HG03097 (cell line): ENCODE results near the gene RFC2.
A peak's percentile ranks its signal among the peaks of the same experiment; 100 is the strongest.
"Not testable (repeated sequence)": the region's sequence is repeated elsewhere in the genome, so short reads cannot be mapped to it uniquely, and the experiment has no call there.

Experiments
- ATAC-seq: cut with Tn5 transposase; IDR thresholded peaks from one replicate; pipeline ENCODE4 v1.9.1; 2021; ENCODE audit not compliant: unreplicated experiment, low FRiP score

Gene RFC2

DNA sequence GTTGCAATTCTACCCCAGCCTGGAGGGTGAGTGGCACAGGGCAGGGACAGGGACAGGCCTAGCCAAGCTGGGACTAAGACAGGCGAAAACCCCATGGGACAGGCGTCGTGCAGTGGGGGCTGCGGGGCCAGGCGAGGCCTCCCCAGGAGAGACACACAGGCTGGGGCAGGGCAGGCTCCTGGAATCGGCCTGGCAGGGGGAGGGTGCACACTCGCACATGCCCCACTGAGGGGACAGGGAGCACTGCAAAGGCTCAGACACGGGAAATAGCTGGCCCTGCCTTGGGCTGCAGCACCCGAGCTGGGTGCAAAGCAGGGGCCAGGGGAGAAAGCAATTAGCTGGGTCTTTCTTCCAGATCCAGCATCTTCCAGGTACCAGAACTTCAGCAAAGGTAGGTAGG, 34.0 kb downstream of the RFC2 start:
- ATAC-seq = no peak

DNA sequence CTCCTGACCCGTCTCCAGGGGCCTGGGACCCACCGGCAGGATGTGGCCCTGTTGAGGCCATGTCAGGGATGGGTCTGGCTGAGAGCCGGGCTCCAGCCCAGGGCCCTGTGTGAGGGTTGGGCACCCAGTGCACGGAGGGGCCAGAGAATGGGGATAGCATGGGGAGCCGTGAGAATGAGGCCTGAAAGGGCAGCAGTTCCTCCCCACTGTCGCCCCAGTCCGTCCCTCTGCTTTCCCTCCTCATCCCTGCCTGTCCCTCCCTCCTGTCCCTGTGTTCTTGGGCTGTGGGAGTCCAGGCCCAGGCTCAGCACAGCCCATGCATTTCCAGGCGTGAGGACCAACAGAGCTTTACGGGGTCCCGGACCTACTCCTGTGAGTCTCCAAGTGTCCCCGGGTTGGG, 34.8 kb downstream of the RFC2 start:
- no peak for ATAC-seq

DNA sequence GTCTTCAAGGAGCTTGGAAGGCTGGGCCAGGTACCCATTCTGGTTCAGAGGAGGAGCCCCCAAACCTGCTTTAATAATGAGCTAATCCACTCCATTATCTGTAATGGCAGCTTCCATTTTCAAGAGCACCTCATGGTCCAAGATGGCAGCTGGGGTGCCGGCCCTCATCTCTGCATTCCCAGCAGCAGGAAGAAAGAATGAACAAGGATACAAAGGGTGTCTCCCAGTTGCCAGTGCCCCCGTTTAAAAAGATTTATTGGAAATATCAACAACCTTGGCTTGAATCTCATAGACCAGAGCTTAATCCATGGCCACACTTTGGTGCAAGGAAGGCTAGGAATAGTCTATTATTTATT, 35.9 kb downstream of the RFC2 start:
- ATAC-seq = no peak

DNA sequence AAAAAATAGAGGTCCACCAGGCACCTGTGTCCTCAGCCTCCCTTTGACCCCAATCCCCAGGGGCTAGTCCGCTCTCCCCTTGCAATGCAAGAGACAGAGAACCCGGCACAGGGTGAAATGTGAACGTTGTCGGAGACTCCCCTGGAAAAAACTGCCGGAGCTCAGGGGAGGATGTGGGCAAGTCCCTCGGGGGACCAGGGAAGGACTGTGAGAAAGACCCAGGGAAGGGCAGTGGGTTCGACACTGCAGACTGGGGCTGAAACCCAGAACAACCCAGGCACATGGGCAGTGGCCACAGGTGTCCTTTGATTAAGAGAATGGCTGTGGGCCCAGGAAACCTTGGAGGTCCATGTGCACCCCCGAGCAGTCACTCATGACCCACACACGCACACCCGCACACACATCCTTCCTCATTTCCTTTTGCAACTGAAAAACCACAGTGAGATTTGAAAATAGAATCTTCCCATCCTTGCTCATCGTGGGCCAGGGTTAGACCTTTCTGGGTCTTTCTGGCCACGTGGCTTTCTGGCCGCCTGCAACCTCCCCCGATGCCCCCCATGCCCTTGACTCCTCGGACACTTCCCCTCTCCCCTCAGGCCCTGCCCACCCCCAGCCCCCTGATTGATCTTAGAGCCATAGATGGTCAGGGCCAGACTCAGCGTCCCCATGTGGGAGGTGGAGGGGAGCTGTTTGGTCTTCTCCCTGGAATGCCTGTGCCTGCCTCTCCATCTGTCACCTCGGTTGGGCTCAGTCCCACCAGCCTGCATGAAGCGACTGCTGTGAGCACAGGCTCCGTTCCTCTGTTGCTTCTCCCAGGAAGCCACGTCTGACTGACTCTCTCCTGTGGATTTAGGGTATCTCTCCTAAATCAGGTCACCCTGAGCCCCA, 36.5 kb downstream of the RFC2 start:
- ATAC-seq = peak; percentile 67

DNA sequence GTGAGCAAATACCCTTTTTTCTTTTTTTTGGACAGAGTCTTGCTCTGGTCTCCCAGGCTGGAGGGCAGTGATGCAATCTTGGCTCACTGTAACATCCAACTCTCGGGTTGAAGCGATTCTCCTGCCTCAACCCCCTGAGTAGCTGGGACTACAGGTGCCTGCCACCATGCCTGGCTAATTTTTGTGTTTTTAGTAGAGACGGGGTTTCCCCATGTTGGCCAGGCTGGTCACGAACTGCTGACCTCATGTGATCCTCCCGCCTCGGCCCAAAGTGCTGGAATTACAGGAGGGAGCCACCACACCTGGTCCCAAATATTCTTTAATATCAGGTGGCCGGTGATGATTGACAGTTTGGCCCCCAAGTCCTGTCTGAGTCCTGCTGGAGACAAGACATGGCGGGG, 37.8 kb downstream of the RFC2 start:
- ATAC-seq = no peak

DNA sequence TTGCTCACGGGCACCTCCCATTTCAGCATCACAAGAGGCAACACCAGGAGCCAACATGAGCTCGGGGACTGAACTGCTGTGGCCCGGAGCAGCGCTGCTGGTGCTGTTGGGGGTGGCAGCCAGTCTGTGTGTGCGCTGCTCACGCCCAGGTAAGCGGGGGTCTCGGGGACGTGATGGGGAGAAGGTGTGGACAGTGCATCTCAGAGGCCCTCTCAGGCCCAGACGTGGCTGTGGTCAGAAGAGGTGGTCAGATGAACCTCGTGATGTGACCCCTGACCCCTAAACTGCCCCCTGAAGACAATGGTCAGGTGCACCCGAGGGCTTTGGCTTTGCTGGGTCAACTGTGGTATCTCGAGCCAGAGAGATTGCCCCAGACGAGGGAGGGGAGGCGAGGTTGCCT, 38.3 kb downstream of the RFC2 start:
- no peak for ATAC-seq

DNA sequence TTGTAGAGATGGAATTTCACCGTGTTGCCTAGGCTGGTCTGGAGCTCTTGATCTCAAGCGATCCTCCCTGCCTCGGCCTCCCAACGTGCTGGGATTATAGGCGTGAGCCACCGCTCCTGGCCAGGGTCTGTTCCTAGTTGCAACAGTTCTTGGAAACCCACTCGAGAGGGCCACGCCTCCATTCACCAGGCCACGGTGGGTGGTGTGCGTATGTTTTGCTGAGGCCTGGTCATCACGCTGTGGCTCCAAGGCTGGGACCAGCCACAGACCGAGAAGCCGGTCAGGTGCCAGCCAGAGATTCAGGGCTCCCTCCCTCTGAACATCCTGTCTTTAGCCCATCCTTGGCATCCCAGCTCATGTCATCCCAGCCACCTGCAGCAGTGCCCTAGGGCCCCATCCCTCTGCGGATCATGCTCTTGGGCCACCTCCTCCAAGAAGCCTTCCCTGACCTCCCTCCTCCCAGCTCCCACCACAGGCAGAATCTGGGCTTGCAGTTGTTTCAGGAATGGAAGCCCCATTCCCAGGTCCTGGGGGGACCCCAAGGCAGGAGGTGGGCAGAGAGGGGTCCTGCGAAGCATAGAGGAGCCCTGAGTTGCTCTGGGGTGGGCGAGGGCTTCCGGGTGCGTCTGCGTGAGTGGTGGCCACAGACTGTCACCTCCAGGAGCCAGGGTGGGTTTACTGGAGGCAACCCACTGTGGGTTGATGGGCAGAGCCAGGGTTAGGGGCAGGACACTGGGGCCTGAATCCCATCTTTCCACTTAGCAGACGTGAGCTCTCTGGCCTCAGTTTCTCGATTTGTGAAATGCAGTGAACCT, 39.2 kb downstream of the RFC2 start:
- no peak for ATAC-seq

DNA sequence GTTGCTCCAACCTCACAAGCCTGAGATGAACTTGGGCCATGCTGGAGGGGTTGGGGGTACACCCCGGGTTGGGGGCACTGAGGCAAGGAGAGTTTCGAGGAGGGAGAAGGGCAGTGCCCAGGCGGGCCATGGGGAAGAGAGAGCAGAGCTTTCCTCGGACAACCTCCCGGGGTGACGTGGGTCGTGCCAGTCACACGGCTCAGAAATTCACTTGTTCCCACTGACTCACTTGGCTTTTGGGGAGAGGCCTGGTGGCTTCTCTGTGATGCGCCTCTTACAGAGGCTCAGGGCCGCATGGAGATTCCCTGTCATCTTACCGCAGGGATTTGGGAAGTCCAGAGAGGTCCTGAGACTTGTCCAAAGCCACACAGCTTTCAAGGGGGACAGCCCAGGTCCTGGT, 41.5 kb downstream of the RFC2 start:
- no peak for ATAC-seq

DNA sequence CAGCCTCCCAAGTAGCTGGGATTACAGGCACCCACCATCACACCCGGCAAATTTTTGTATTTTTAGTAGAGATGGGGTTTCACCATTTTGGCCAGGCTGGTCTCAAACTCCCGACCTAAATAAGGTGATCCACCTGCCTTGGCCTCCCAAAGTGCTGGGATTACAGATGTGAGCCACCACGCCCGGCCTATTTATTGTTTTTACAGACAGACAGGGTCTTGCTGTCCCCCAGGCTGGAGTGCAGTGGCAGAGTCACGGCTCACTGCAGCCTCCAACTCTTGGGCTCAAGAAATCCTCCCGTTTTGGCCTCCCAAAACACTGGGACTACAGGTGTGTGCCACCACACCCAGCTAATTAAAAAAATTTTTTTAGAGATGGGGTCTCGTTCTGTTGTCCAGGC, 46.0 kb downstream of the RFC2 start:
- not testable (repeated sequence) for ATAC-seq

DNA sequence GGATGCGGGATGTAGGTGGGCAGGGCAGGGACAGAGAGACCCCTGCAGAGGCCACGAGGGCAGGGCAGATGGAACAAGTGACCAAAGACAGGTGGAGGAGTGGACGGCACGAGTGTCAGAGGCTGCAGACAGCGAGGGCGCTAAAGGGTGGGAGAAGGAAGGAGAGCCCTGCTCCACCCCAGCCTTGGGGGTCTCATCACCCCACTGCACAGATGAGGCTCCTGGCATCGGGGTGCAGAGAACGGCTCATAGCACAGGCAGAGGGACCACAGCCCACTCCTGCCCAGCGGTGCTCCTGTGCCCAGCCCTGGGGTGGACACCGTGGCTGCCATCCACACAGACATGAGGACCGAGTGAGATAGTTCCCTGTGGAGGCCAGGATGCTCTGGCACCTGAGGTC, 46.6 kb downstream of the RFC2 start:
- ATAC-seq = no peak

DNA sequence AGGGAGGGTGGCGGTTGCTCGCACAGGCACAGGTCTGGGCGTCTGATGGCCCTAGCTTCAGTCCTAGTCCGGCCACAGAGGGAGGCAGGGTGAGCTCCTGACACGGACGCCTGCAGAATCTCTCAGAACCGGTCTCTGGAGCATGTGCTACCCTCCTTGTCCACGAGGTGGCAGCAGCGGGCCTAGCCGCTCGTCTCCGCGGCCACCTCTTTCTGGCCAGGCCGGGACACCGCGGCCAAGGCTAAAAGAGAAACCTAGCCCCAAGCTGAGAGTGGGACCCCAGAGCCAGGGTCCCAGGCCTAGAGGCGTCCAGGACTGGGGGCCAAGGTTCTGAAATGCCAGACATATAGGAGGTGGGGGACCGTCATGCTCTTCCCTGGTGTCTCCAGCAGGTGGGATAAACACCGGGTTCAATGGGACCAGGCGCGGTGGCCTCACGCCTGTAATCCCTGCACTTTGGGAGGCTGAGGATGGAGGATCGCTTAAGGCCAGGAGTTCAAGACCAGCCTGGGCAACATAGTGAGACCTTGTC, 47.5 kb downstream of the RFC2 start:
- no peak for ATAC-seq

DNA sequence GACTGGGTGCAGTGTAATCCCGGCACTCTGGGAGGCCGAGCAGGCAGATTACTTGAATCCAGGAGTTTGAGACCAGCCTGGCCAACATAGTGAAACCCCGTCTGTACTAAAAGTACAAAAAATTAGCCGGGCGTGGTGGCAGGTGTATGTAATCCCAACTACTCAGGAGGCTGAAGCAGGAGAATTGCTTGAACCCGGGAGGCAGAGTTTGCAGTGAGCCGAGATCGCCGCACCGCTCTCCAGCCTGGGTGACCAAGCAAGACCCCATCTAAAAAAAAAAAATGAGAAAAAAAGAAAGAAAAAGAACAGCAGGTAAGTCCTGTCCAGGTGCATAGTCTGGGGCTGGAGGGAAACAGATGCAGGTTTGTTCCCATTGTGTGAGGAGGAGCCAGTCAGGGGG, 48.1 kb downstream of the RFC2 start:
- ATAC-seq = not testable (repeated sequence)

DNA sequence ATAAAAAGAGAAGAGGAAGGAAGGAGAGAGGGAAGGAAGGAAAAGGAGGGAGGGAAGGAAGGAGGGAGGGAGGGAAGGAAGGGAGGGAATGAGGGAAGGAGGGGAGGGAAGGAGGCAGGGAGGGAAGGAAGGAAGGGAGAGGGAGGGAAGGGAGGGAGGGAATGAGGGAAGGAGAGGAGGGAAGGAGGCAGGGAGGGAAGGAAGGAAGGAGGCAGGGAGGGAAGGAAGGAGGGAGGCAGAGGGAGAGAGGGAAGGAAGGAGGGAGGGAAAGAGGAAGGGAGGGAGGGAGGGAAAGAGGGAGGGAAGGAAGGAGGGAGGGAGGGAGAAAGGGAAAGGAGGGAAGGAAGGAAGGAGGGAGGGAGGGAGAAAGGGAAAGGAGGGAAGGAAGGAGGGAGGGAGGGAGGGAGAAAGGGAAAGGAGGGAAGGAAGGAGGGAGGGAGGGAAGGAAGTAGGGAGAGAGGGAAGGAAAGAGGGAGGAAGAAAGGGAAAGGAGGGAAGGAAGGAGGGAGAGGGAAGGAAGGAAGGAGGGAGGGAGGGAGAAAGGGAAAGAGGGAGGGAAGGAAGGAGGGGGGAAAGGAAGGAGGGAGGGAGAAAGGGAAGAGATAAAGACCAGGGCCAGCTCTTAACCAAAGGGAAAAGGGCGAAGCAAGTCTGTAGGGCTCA, 50.1 kb downstream of the RFC2 start:
- ATAC-seq = no peak

DNA sequence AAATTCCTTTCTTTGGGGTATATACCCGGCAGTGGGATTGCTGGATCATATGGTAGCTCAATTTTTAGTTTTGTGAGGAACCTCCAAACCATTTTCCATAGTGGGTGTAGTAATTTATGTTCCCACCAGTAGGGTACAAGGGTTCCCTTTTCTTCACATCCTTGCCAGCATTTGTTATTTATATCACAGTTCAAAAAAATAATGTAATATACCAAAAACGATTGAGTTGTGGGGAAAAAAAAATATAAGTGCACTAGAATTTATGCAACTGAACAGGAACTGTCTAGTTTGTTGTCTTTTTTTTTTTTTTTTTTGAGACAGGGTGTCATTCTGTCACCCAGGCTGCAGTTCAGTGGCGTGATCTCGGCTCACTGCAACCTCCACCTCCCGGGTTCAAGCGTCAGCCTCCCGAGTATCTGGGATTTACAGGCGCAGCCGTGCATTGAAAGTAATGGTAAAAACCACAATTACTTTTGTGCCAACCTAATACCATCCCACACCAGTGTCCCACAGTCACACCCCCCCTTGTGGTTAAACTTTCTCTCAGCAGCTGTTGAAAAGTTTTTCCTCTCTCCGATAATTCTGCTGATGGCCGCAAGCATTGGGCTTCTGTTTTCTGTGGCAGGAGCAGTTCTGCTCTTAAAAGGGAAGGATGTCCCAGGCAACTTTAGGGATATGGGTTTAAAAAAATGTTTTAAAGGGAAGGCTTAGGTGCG, 51.2 kb downstream of the RFC2 start:
- no peak for ATAC-seq

DNA sequence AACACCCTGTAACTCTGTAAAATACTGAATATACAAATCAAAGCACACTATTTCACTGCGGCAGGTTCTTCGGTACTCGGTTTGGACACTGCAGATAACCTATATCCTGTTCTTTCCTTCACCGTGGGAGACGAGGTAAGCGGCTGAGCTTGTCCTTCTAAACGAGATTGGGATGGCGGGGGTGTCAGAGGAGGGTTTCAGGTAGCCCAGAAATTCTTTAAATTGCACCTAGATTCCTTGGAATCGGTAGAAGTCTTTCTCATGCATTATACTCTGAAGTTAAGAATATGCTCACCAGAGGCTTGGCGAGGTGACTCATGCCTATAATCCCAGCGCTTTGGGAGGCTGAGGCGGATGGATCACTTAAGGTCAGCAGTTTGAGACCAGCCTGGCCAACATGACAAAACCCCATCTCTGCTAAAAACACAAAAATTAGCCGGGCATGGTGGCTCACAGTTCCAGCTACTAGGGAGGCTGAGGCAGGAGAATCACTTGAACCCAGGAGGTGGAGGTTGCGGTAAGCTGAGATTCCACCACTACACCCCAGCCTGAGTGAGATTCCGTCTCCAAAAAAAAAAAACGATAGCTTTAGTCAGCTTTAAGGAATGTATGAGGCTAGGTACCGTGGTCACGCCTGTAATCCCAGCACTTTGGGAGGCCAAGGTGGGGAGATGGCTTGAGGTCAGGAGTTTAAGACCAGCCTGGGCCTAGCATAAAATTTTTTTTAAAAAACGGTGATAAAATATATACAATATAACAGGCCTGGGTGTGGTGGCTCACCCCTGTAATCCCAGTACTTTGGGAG, 54.4 kb downstream of the RFC2 start:
- no peak for ATAC-seq

DNA sequence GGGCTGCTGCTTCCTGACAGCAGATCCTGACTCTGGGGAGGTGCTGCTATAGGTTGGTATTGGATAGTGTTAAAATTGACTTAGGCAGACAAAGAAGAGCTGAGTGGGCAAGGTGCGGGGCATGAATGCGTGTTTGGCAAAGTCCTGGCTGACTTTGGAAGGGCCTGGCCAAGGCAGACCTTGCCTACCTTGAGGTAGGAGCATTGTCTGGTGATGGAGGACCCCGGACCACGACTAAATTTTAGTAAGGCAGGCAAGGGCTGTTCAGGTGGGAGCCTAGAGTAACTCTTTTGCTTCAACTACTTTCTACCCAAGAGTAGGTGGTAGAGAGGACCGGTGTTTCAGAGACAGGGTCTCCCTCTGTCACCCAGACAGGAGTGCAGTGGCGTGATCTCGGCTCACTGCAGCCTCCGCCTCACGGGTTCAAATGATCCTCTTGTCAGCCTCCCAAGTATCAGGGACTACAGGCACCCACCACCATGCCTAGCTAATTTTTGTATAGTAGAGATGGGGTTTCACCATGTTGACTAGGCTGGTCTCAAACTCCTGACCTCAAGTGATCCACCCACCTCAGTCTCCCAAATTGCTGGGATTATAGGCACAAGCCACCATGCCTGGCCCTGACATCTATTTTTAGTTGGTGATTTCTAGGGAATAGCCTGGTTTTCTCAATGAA, 56.6 kb downstream of the RFC2 start:
- no peak for ATAC-seq

DNA sequence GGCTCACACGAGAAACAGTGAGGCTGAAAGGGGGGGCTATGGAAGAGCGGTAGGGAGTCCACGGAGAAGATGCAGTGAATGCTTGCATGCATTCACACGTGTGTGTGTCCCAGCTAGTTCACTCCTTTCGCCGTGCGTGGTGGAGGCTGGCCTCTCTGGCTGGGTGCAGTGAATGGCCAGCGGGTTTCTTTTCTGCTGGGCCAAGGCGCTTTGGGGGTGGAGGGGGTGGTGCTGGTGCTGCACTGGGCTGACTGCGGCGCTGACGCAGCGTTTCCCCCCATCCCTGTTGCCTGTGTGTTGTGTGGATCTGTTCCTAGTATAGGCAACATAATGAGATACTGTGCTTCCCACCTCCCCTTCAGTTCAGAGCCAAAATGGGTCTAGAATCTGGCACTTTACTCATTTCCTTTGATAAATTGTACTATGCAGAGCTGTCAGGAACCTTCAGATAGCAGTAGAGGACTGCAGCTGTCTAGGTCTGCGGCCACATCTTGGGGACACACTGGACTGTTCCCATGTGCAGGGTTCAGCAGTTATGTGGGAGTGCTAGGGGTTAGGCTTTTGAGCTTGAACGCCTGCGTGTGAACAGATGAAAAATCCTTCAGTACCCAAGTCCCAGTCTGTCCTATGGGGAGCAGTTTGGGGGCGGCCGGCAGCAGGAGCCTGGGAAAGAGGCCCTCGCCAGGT, 58.1 kb downstream of the RFC2 start:
- not testable (repeated sequence) for ATAC-seq

DNA sequence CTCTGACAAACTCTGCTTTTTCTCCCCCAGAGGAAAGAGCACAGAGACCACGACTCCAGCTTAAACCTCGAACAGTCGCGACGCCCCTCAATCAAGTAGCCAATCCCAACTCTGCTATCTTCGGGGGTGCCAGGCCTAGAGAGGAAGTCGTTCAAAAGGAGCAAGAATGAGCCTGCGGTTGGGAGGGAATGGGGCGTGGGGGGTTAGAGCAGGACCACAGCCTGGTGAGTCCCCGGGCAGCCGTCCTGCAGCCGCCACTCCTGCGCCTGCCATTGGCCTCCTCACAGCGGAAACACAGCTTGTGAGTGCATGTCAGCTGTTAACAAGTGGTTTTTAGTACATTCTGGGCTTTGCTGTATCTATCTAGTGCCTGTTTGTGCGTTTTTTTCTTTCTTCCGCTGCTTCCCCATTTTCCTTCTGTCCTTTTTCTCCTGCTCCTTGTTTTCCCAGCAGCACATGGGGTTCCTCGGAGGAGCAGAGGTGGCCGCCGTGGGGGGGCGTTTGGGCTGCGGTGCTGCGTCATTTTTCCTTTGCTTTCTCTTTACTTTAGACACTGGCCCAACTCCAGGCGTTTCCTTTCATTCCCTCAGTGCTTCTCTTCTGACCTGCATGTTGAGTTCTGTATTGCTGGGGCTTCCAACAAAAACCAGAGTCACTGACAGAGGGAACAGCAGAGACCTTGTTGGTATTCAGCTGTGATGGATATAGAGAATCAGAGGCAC, 58.9 kb downstream of the RFC2 start:
- ATAC-seq = not testable (repeated sequence)
